ENCODE data around the gene USP20. TPM values are rescaled to one million over a fixed set of nuclear protein-coding genes. Genes with fewer than 3 reads are reported as not detected.
A peak's percentile ranks its signal among the peaks of the same experiment; 100 is the strongest.

USP20 gene
- total RNA-seq, 1 donor from 2014 or later: 21.3 TPM

DNA sequence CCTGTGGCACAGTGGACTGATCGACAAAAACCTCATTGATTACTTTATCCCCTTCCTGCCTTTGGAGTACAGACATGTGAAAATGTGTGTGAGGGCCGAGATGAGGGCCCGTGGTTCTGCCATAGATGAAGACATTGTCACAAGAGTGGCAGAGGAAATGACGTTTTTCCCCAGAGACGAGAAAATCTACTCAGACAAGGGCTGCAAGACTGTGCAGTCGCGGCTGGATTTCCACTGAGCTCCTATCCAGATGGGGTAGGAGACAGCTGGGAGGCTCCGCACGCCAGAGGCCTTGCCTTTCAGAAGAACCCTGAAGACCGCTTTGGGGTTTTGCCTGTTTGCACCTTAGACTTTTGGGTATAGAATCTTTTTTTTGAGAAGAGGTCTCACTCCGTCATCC is 25.9 kb upstream of the USP20 start:
- Mint-ChIP-seq H3K4me3 (ENCODE audit: unreplicated experiment) (no peak overlapping the region), H3K27me3 (ENCODE audit: low read depth) (no peaks in the 10 kb centered on the region), H3K9me3 (ENCODE audit: low read depth) (no peaks in the 10 kb centered on the region), H3K27ac (ENCODE audit: unreplicated experiment) (peak overlapping the region; percentile 33), H3K36me3 (ENCODE audit: low read depth) (peaks cover 12% of the 10 kb centered on the region), H3K4me1 (ENCODE audit: low read depth) (peaks cover 20% of the 10 kb centered on the region)
- TF ChIP-seq, protein P1, sequence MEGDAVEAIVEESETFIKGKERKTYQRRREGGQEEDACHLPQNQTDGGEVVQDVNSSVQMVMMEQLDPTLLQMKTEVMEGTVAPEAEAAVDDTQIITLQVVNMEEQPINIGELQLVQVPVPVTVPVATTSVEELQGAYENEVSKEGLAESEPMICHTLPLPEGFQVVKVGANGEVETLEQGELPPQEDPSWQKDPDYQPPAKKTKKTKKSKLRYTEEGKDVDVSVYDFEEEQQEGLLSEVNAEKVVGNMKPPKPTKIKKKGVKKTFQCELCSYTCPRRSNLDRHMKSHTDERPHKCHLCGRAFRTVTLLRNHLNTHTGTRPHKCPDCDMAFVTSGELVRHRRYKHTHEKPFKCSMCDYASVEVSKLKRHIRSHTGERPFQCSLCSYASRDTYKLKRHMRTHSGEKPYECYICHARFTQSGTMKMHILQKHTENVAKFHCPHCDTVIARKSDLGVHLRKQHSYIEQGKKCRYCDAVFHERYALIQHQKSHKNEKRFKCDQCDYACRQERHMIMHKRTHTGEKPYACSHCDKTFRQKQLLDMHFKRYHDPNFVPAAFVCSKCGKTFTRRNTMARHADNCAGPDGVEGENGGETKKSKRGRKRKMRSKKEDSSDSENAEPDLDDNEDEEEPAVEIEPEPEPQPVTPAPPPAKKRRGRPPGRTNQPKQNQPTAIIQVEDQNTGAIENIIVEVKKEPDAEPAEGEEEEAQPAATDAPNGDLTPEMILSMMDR (IDR thresholded peaks at IDR 0.05): no peak
- DNase-seq (ENCODE audit: low spot score): no peak

DNA sequence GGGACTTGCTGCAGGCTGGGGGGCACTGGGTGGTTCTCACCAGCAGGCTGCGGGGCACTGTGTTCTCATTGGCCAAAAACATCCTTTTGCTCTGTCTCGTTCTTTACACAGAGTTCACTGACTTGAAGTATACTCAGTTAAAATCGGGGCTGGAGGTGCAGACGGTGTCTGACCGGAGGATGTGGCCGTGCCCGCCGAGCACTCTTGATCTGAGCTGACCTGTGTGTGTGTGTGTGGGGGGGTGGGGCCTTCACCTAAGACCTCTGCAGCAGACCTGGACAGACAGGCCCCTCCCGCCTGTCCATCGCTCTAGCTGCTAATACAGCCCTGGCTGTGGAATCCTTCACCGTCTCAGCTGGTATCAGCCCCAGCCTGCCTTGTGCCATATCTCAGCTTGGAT is 25.1 kb upstream of the USP20 start:
- H3K9me3 Mint-ChIP-seq (ENCODE audit: low read depth): no peaks in the 10 kb centered on the region
- DNase-seq (ENCODE audit: low spot score): no peak
- no peak overlapping the region for H3K27ac Mint-ChIP-seq (ENCODE audit: unreplicated experiment)
- H3K36me3 Mint-ChIP-seq (ENCODE audit: low read depth): peaks cover 12% of the 10 kb centered on the region
- TF ChIP-seq, protein P1 (IDR thresholded peaks at IDR 0.05): no peak
- H3K27me3 Mint-ChIP-seq (ENCODE audit: low read depth): no peaks in the 10 kb centered on the region
- no peak overlapping the region for H3K4me3 Mint-ChIP-seq (ENCODE audit: unreplicated experiment)
- peaks cover 20% of the 10 kb centered on the region for H3K4me1 Mint-ChIP-seq (ENCODE audit: low read depth)

DNA sequence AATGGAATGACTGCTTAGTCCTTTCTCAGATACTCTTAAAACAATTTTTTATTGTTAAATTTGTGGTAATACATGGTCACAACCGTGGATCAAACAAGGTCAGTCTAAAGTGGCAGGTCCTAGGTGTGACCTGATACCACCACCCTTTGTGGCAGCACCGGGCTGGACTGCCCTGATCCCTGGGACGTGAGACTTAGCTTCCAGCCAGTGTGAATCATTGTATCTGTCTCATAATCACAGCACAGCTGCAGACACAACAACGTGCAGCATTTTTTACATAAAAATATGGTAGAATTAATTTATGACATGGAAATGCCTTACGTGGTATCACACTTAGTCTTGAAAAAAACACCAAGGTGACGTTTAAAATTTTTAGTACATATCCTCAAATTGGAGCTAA is 24.5 kb upstream of the USP20 start:
- Mint-ChIP-seq H3K9me3 (ENCODE audit: low read depth) (no peaks in the 10 kb centered on the region), H3K27ac (ENCODE audit: unreplicated experiment) (no peak overlapping the region), H3K4me1 (ENCODE audit: low read depth) (peaks cover 20% of the 10 kb centered on the region), H3K36me3 (ENCODE audit: low read depth) (peaks cover 14% of the 10 kb centered on the region), H3K4me3 (ENCODE audit: unreplicated experiment) (no peak overlapping the region), H3K27me3 (ENCODE audit: low read depth) (no peaks in the 10 kb centered on the region)
- DNase-seq (ENCODE audit: low spot score): no peak
- TF ChIP-seq, protein P1 (IDR thresholded peaks at IDR 0.05): no peak

DNA sequence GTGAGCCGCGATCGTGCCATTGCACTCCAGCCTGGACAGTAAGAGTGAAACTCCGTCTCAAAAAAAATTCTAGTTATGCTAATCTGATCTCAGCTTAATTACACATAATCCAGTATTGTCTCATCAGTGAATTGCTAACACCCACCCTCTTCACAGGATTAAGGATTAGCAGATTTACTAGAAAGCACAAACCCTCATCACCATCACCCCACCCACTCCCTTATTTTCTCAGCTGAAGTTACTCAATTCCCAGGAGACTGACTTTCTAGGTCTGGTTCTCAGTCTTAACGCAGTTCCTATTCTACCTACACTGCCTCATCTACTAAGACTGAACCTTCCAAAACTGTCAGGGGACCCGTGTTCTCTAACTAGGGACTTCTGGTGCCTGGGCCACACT is 23.3 kb upstream of the USP20 start:
- no peaks in the 10 kb centered on the region for H3K9me3 Mint-ChIP-seq (ENCODE audit: low read depth)
- no peaks in the 10 kb centered on the region for H3K27me3 Mint-ChIP-seq (ENCODE audit: low read depth)
- no peak for DNase-seq (ENCODE audit: low spot score)
- no peak overlapping the region for H3K27ac Mint-ChIP-seq (ENCODE audit: unreplicated experiment)
- peaks cover 15% of the 10 kb centered on the region for H3K4me1 Mint-ChIP-seq (ENCODE audit: low read depth)
- H3K4me3 Mint-ChIP-seq (ENCODE audit: unreplicated experiment): no peak overlapping the region
- TF ChIP-seq, protein P1 (IDR thresholded peaks at IDR 0.05): no peak
- peaks cover 16% of the 10 kb centered on the region for H3K36me3 Mint-ChIP-seq (ENCODE audit: low read depth)

DNA sequence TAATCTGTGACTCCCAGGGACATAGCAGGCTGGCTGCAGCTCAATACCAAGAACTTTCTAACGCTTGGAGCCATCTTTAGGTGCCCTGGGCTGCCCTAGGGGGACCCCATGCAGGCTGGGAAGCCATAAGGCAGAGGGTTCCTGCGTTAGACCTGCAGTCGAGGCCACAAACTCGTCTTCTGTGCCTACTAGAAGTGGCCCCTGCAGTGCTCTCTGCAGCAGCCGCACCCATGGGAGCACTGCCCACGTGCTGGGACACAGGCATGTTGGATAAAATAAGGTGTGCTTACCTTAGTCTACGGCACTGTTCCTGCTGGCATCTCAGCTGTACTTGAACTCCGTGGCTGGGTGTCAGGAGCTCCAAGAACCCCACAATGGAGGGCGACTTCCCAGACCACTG is 22.9 kb upstream of the USP20 start:
- no peaks in the 10 kb centered on the region for H3K27me3 Mint-ChIP-seq (ENCODE audit: low read depth)
- no peak overlapping the region for H3K27ac Mint-ChIP-seq (ENCODE audit: unreplicated experiment)
- H3K4me1 Mint-ChIP-seq (ENCODE audit: low read depth): peaks cover 15% of the 10 kb centered on the region
- H3K4me3 Mint-ChIP-seq (ENCODE audit: unreplicated experiment): no peak overlapping the region
- H3K9me3 Mint-ChIP-seq (ENCODE audit: low read depth): no peaks in the 10 kb centered on the region
- DNase-seq (ENCODE audit: low spot score): no peak
- peaks cover 12% of the 10 kb centered on the region for H3K36me3 Mint-ChIP-seq (ENCODE audit: low read depth)
- TF ChIP-seq, protein P1 (IDR thresholded peaks at IDR 0.05): no peak
